Purkinje cell (primary cell): ENCODE measurements around the gene MTMR6. TPM values are rescaled to one million over a fixed set of nuclear protein-coding genes. Genes with fewer than 3 reads are reported as not detected.

ENCODE experiments used
- polyA plus RNA-seq: library from polyadenylated mRNA; unstranded; fragments of >200 nt; fragmentation: Nextera tagmentation; gene quantifications from 2 replicates; pipeline ENCODE4 v1.2.1, GENCODE V29; 2014

Gene MTMR6
- polyA plus RNA-seq: 27.0 and 30.4 TPM in 2 replicates

GRCh38 chr13:25286969-25287961 lies at the start of gene MTMR6:
Gene MTMR6 (minus strand): TSS chr13:25287488. CDS start chr13:25287247, 241 bp downstream.

GRCh38 chr13:25301347-25302113 lies 14.2 kb upstream of the MTMR6 start, which contains the start of gene NUP58:
Gene NUP58 (plus strand): TSS chr13:25301625. CDS start chr13:25301774, 149 bp downstream.

Other genes starting within 250 kb of the MTMR6 start
- gene PABPC3, start 191.4 kb downstream of the MTMR6 start, polyA plus RNA-seq: 0.21 and 1.1 TPM in 2 replicates
- 11.0 and 15.7 TPM in 2 replicates for gene AMER2, start 115.2 kb downstream of the MTMR6 start, polyA plus RNA-seq
- 19.3 and 19.4 TPM in 2 replicates for gene NUP58, start 14.1 kb upstream of the MTMR6 start, polyA plus RNA-seq
- gene ATP8A2, start 84.5 kb upstream of the MTMR6 start, polyA plus RNA-seq: 25.3 and 36.4 TPM in 2 replicates